Spleen (tissue), 7 donors: ENCODE data around the gene NCR1.

ENCODE experiments used
- POLR2A ChIP-seq, 3 donors: fragments of 450-650 bp; IDR thresholded peaks; one replicate each; pipeline ENCODE4 v1.5.1; 2017; ENCODE audit warnings: antibody characterized with exemption in 3 of 3, mild to moderate bottlenecking in 1 of 3
- POLR2AphosphoS5 ChIP-seq, 3 donors: sonication (generic); formaldehyde crosslinking; IDR thresholded peaks; one replicate each; pipeline ENCODE4 v1.5.1; 2017; ENCODE audit warnings: antibody characterized with exemption in 3 of 3
- TF ChIP-seq, protein P1 (sequence below), 11 experiments: fragments of 200-600 bp in 7 of 11; fragments of 450-650 bp in 4 of 11; sonication (generic) in 4 of 11; IDR thresholded peaks in 8 of 11; conservative IDR thresholded peaks in 3 of 11; 1 replicate in 7 of 11; 2 replicates in 4 of 11; pipeline versions ENCODE4 v1.4.0 to v1.8.0; 2016 to 2021; ENCODE audit warnings: antibody characterized with exemption in 11 of 11, inconsistent platforms in 4 of 11, mild to moderate bottlenecking in 1 of 11
- donor health status: DM: no; HTN: no; CAD: no; lungs with moderate emphysema.
- donor health status: DM: no; HTN: no; CAD: no.
- donor health status: DM: no; HTN: no; CAD: no.

DNA sequence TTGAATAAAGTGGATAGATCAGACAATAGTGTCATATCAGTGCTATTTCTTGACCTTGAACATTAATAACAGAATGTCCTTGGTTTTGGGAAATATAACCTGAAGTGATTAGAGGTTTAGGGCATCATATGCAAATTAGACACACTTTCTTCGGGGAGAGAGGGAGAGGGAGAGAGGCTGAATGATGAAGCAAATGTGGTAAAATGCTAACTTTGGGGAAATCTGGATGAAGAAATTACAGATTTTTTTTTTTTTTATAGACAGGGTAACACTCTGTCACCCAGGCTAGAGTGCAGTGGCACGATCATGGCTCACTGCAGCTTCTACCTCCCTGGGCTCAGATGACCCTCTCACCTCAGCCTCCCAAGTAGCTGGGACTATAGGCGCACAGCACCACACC, 3.9 kb upstream of the NCR1 start:
- TF ChIP-seq, protein P1, sequence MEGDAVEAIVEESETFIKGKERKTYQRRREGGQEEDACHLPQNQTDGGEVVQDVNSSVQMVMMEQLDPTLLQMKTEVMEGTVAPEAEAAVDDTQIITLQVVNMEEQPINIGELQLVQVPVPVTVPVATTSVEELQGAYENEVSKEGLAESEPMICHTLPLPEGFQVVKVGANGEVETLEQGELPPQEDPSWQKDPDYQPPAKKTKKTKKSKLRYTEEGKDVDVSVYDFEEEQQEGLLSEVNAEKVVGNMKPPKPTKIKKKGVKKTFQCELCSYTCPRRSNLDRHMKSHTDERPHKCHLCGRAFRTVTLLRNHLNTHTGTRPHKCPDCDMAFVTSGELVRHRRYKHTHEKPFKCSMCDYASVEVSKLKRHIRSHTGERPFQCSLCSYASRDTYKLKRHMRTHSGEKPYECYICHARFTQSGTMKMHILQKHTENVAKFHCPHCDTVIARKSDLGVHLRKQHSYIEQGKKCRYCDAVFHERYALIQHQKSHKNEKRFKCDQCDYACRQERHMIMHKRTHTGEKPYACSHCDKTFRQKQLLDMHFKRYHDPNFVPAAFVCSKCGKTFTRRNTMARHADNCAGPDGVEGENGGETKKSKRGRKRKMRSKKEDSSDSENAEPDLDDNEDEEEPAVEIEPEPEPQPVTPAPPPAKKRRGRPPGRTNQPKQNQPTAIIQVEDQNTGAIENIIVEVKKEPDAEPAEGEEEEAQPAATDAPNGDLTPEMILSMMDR (IDR thresholded peaks at IDR 0.05 in 8 of 11, conservative IDR thresholded peaks at IDR 0.05 in 3 of 11), result no peak
- no peak for TF ChIP-seq POLR2A (IDR thresholded peaks at IDR 0.05)
- no peak for TF ChIP-seq POLR2AphosphoS5 (IDR thresholded peaks at IDR 0.05)
